Pancreas (tissue), 10 donors: ENCODE results near the gene HTT. TPM values are rescaled to one million over a fixed set of nuclear protein-coding genes. Genes with fewer than 3 reads are reported as not detected.

Source experiments
- ATAC-seq, 4 donors: fragments of 200-7000 bp; cut with Tn5 transposase; one replicate each; pipeline versions ENCODE4 v1.8.0 to v1.9.1; 2020; ENCODE audit warnings: mild to moderate bottlenecking in 4 of 4, moderate library complexity in 4 of 4
- DNase-seq, 6 donors: peaks; one replicate each; pipeline ENCODE4 v3.0.0-alpha.2; 2020
- FAIRE-seq: peaks from 2 replicates; lab custom pipeline; 2012; peaks lifted over from hg19 to GRCh38; lab: Jason Lieb, UNC
- H3K27ac ChIP-seq, 4 donors: fragments of 200-600 bp; sonication (generic); 1 replicate in 3 of 4; 2 replicates in 1 of 4; pipeline versions ENCODE4 v1.5.0 to v1.8.0; 2020
- H3K27me3 ChIP-seq, 4 donors: fragments of 200-600 bp; one replicate each; pipeline ENCODE4 v1.8.0; 2021
- H3K36me3 ChIP-seq, 3 donors: fragments of 200-600 bp; sonication (generic) in 1 of 3; one replicate each; pipeline versions ENCODE4 v1.5.0 to v1.8.0; 2020 to 2021
- H3K4me1 ChIP-seq, 3 donors: fragments of 200-600 bp; one replicate each; pipeline ENCODE4 v1.8.0; 2021
- H3K4me3 ChIP-seq, 4 donors: fragments of 200-600 bp; sonication (generic) in 2 of 4; one replicate each; pipeline versions ENCODE4 v1.5.0 to v1.8.0; 2020 to 2021
- H3K9me3 ChIP-seq, 4 donors: fragments of 200-600 bp; one replicate each; pipeline ENCODE4 v1.8.0; 2021
- WGBS, 2 donors: extraction: QIAGEN DNeasy Blood & Tissue Kit; methylation state at CpG; one replicate each; pipeline ENCODE4 v1.1.7; 2013; 5-methylcytosine and 5-hydroxymethylcytosine counted together
- intact Hi-C, 3 donors: fragments of 100-400 bp; cut with DNase I; formaldehyde crosslinking; loops; one replicate each; pipeline versions ENCODE4 v1.11.1 to v1.14.2; 2022
- polyA plus RNA-seq, 2 donors: library from polyadenylated mRNA; stranded (reverse); fragments of 200-250 nt; gene quantifications; one replicate each; pipeline ENCODE4 v1.2.3, GENCODE V29; 2013
- total RNA-seq, 6 donors: library from RNA; stranded (reverse); fragmentation: NEBNext Ultra II Directional in 4 of 6; extraction: Animal tissue kit (Norgen Biotek cat#: 25700) in 4 of 6; gene quantifications; one replicate each; pipeline versions ENCODE4 v1.2.1 to v1.2.4, GENCODE V29; 2021 to 2023
- TF ChIP-seq, protein P1 (sequence below), 4 donors: fragments of 200-600 bp; sonication (generic) in 3 of 4; IDR thresholded peaks; one replicate each; pipeline versions ENCODE4 v1.5.0 to v1.8.0; 2021; ENCODE audit warnings: antibody characterized with exemption in 4 of 4
- donor health status: healthy with polysubstance abuse.
- donor health status: DM: no; HTN: no; CAD: no; lungs with moderate emphysema.
- donor health status: DM: no; HTN: no; CAD: no.
- donor health status: control.
- donor health status: control.
- donor health status: Bipolar disorder and iron deficiency.
- donor health status: DM: yes; HTN: yes; CAD: no.
- donor health status: DM: no; HTN: no; CAD: no.
- donor health status: DM: no; HTN: no; CAD: no.
- donor health status: DM: yes; HTN: yes; CAD: no.

Gene HTT
- total and polyA plus RNA-seq, 8 donors = 23.1 to 55.2 (median 42.7) TPM

DNA sequence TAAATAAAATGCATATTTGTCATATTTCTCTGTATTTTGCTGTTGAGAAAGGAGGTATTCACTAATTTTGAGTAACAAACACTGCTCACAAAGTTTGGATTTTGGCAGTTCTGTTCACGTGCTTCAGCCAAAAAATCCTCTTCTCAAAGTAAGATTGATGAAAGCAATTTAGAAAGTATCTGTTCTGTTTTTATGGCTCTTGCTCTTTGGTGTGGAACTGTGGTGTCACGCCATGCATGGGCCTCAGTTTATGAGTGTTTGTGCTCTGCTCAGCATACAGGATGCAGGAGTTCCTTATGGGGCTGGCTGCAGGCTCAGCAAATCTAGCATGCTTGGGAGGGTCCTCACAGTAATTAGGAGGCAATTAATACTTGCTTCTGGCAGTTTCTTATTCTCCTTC, 3.3 kb downstream of the HTT start:
- ATAC-seq (no peak), DNase-seq (no peak), FAIRE-seq (no peak)
- TF ChIP-seq, protein P1, sequence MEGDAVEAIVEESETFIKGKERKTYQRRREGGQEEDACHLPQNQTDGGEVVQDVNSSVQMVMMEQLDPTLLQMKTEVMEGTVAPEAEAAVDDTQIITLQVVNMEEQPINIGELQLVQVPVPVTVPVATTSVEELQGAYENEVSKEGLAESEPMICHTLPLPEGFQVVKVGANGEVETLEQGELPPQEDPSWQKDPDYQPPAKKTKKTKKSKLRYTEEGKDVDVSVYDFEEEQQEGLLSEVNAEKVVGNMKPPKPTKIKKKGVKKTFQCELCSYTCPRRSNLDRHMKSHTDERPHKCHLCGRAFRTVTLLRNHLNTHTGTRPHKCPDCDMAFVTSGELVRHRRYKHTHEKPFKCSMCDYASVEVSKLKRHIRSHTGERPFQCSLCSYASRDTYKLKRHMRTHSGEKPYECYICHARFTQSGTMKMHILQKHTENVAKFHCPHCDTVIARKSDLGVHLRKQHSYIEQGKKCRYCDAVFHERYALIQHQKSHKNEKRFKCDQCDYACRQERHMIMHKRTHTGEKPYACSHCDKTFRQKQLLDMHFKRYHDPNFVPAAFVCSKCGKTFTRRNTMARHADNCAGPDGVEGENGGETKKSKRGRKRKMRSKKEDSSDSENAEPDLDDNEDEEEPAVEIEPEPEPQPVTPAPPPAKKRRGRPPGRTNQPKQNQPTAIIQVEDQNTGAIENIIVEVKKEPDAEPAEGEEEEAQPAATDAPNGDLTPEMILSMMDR (IDR thresholded peaks at IDR 0.05) = no peak
- intact Hi-C loops = no loop called here
- H3K27ac ChIP-seq = no peak overlapping the region
- 85% methylated on average over 2 of the region's 2 CpGs for WGBS, 2 donors
- H3K4me3 ChIP-seq = no peak overlapping the region
- H3K36me3 ChIP-seq = no peaks in the 10 kb centered on the region
- no peaks in the 10 kb centered on the region for H3K9me3 ChIP-seq
- H3K27me3 ChIP-seq = no peaks in the 10 kb centered on the region
- peaks cover 6 to 13% (median 7%) of the 10 kb centered on the region in 3 donors for H3K4me1 ChIP-seq

DNA sequence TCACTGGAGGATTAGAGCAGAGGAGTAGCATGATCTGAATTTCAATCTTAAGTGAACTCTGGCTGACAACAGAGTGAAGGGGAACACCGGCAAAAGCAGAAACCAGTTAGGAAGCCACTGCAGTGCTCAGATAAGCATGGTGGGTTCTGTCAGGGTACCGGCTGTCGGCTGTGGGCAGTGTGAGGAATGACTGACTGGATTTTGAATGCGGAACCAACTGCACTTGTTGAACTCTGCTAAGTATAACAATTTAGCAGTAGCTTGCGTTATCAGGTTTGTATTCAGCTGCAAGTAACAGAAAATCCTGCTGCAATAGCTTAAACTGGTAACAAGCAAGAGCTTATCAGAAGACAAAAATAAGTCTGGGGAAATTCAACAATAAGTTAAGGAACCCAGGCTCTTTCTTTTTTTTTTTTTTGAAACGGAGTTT, 5.2 kb downstream of the HTT start:
- ATAC-seq (no peak), FAIRE-seq (no peak), DNase-seq (no peak)
- no peaks in the 10 kb centered on the region for H3K36me3 ChIP-seq
- TF ChIP-seq, protein P1 (IDR thresholded peaks at IDR 0.05) = no peak
- WGBS, 2 donors = 85 to 93% methylated on average over 6 of the region's 6 CpGs
- intact Hi-C loops = no loop called here
- no peaks in the 10 kb centered on the region for H3K9me3 ChIP-seq
- peaks cover 6 to 13% (median 7%) of the 10 kb centered on the region in 3 donors for H3K4me1 ChIP-seq
- H3K27ac ChIP-seq = no peak overlapping the region
- H3K4me3 ChIP-seq = no peak overlapping the region
- no peaks in the 10 kb centered on the region for H3K27me3 ChIP-seq

DNA sequence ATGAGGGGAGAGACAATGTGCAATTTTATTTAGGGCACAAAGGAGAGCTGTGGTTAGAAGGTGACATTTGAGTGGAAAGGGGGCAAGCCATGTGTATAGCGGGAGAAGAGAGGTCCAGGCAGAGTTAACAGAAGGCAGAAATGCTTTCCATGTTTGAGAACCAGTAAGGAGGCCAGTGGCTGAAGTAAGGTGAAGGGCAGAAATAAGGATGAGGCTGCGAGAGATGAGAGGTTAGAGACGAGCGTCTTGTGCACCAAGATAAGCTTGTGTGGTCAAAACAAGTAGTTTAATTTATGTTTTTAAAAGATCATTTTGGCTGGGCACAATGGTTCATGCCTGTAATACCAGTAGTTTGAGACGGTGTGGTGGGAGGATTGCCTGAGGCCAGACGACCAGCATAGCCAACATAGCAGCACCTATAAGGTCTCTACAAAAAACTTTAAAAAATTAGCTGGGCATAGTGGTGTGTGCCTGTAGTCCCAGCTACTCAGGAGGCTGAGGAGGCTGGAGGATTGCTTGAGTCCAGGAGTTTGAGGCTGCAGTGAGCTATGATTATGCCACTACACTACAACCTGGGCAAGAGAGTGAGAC, 8.5 kb downstream of the HTT start:
- Histone ChIP-seq H3K27me3 (no peaks in the 10 kb centered on the region), H3K36me3 (peaks cover 0 to 6% (median 0%) of the 10 kb centered on the region in 3 donors), H3K27ac (no peak overlapping the region), H3K9me3 (no peaks in the 10 kb centered on the region), H3K4me3 (no peak overlapping the region), H3K4me1 (no peaks in the 10 kb centered on the region)
- TF ChIP-seq, protein P1 (IDR thresholded peaks at IDR 0.05) = no peak
- WGBS, 2 donors = 88 to 89% methylated on average over 6 of the region's 6 CpGs
- DNase-seq = no peak
- no peak for ATAC-seq
- intact Hi-C loops = no loop called here
- FAIRE-seq = no peak

DNA sequence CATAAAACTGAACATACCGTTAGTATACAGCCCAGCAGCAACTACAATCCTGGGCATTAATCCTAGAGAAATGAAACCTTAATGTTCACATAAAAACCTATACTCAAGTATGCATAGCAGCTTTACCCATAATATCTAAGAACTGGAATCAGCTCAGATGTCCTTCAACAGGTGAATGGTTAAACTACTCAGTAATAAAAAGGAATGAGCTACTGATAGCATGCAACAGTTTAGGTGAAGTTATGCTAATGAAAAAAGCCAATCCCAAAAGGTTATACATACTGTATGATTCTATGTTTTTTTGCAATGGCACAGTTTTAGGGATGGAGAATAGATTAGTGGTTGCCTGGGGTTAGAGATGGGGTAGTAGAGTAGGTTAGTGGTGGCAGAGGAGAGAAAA, 9.3 kb downstream of the HTT start:
- Histone ChIP-seq H3K4me3 (no peak overlapping the region), H3K4me1 (no peaks in the 10 kb centered on the region), H3K9me3 (no peaks in the 10 kb centered on the region), H3K27me3 (no peaks in the 10 kb centered on the region), H3K36me3 (peaks cover 0 to 6% (median 0%) of the 10 kb centered on the region in 3 donors), H3K27ac (no peak overlapping the region)
- 17 to 38% methylated on average over 1 of the region's 1 CpG for whole genome bisulfite sequencing, 2 donors
- intact Hi-C loops = no loop called here
- TF ChIP-seq, protein P1 (IDR thresholded peaks at IDR 0.05) = no peak
- ATAC-seq (no peak), FAIRE-seq (no peak), DNase-seq (no peak)

DNA sequence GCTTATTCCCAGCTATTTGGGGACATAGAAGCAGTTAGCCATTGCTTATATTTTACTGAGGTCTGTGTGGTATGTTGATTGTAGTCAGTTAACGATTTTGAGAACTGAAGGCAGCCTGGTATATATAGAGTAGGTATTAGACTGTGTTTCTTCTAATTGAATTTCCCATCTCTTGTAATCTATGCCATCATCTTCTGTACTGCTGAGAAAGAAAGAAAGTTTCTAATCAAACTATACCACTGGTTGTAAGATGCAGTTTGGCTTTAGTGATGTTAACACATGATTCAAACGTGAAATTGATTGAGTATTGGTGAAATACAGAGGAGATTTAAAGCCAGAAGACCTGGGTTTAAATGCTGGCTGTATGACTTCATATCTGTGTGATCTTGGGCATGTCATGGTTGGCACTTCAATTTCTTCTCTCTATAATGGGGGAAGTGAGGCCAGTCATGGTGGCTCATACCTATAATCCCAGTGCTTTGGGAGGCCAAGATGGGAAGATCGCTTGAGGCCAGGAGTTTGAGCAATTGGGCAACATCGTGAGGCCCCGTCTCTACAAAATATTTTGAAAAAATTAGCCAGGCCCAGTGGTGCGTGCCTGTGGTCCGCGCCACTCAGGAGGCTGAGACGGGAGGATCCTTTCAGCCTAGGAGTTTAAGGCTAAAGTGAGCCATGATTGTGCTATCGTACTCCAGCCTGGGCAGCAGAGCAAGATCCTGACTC, 11.6 kb downstream of the HTT start:
- intact Hi-C loops = no loop called here
- FAIRE-seq = no peak
- TF ChIP-seq, protein P1 (IDR thresholded peaks at IDR 0.05) = no peak

More for the DNA sequence above, 11.6 kb downstream of the HTT start:
- no peak overlapping the region for H3K27ac ChIP-seq
- WGBS, 2 donors = 94% methylated on average over 10 of the region's 10 CpGs
- H3K27me3 ChIP-seq = no peaks in the 10 kb centered on the region
- ATAC-seq (no peak), DNase-seq (no peak)
- H3K36me3 ChIP-seq = peaks cover 0 to 6% (median 0%) of the 10 kb centered on the region in 3 donors
- no peaks in the 10 kb centered on the region for H3K4me1 ChIP-seq
- H3K9me3 ChIP-seq = no peaks in the 10 kb centered on the region
- H3K4me3 ChIP-seq = no peak overlapping the region
